ENCODE results near the gene GGACT.

DNA sequence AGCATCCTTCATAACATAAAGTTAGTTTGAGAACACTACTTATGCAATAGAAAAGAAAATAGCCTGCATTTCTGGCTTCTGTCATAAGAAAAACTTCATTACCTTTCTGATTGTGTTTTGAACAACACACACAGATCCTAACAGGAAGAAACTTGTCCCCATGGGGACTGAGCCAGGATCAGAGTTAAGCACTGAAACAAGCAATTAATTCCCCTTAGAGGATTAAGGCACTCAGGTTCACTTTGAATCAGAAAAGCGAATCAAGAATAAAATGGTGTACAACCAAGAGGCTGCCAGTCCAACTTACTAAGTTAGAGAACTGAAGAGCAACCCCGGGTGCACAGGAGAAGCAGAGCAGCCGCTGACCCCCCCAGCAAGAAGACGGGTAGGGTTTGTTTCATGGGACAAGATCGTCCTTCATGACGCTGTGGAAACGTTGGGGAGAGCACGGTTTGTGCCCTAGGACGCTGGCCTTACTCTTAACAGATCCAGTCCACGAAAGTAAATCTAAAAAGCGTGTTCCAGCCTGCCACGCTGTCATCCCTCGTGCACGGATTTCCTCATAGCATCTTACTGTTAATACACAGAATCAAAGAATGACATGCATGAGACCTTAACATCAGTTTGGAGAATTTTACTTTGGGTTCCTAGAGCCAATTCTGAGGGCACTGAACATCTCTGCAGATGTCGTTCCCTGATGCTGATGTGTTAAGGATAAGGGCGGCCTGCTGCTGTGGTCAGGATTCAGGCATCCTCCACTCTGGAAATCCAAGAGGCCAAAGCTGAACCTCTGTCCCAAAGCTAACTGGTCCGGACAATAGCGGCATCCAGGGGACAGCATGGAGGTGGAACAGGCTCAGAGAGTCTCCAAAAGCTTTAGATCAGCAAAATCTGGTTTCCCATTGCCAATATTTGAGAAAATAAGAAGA, 46.4 kb downstream of the GGACT start:
- TF ChIP-seq, protein P1, sequence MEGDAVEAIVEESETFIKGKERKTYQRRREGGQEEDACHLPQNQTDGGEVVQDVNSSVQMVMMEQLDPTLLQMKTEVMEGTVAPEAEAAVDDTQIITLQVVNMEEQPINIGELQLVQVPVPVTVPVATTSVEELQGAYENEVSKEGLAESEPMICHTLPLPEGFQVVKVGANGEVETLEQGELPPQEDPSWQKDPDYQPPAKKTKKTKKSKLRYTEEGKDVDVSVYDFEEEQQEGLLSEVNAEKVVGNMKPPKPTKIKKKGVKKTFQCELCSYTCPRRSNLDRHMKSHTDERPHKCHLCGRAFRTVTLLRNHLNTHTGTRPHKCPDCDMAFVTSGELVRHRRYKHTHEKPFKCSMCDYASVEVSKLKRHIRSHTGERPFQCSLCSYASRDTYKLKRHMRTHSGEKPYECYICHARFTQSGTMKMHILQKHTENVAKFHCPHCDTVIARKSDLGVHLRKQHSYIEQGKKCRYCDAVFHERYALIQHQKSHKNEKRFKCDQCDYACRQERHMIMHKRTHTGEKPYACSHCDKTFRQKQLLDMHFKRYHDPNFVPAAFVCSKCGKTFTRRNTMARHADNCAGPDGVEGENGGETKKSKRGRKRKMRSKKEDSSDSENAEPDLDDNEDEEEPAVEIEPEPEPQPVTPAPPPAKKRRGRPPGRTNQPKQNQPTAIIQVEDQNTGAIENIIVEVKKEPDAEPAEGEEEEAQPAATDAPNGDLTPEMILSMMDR (IDR thresholded peaks at IDR 0.05) = no peak
- TF ChIP-seq POLR2A (IDR thresholded peaks at IDR 0.05) = no peak

All from body of pancreas (tissue), 4 donors.